Measurements from ENCODE around the gene PRKCE.
A peak's percentile ranks its signal among the peaks of the same experiment; 100 is the strongest.

The PRKCE gene

GRCh38 chr2:45759310-45759851 lies 107.9 kb downstream of the PRKCE start:
- DNase-seq = peak; percentile 11

GRCh38 chr2:45761635-45762034 lies 110.2 kb downstream of the PRKCE start:
- no peak for DNase-seq

GRCh38 chr2:45763255-45763654 lies 111.8 kb downstream of the PRKCE start:
- DNase-seq = no peak

- no peak for DNase-seq
Measured at GRCh38 chr2:45763797-45764196, 112.3 kb downstream of the PRKCE start.

GRCh38 chr2:45765007-45765727 lies 113.7 kb downstream of the PRKCE start:
- DNase-seq = no peak

- DNase-seq = peak; percentile 74
Measured at GRCh38 chr2:45765728-45766254, 114.3 kb downstream of the PRKCE start.

GRCh38 chr2:45768208-45768607 lies 116.7 kb downstream of the PRKCE start:
- DNase-seq = no peak

GRCh38 chr2:45769056-45769455 lies 117.6 kb downstream of the PRKCE start:
- no peak for DNase-seq

GRCh38 chr2:45769854-45770576 lies 118.5 kb downstream of the PRKCE start:
- DNase-seq = no peak

- no peak for DNase-seq
Measured at GRCh38 chr2:45770811-45771210, 119.3 kb downstream of the PRKCE start.

- DNase-seq = peak; percentile 55
Measured at GRCh38 chr2:45771261-45771660, 119.8 kb downstream of the PRKCE start.

GRCh38 chr2:45772038-45772437 lies 120.6 kb downstream of the PRKCE start:
- DNase-seq = no peak

- no peak for DNase-seq
Measured at GRCh38 chr2:45773909-45774308, 122.4 kb downstream of the PRKCE start.

- no peak for DNase-seq
Measured at GRCh38 chr2:45774688-45775244, 123.3 kb downstream of the PRKCE start.

GRCh38 chr2:45776160-45776955 lies 124.9 kb downstream of the PRKCE start:
- no peak for DNase-seq

- no peak for DNase-seq
Measured at GRCh38 chr2:45777996-45778719, 126.7 kb downstream of the PRKCE start.

GRCh38 chr2:45778720-45779171 lies 127.3 kb downstream of the PRKCE start:
- DNase-seq = no peak

GRCh38 chr2:45780541-45781463 lies 129.3 kb downstream of the PRKCE start:
- no peak for DNase-seq

GRCh38 chr2:45781464-45781811 lies 130.0 kb downstream of the PRKCE start:
- no peak for DNase-seq

- no peak for DNase-seq
Measured at GRCh38 chr2:45782436-45782835, 131.0 kb downstream of the PRKCE start.

GRCh38 chr2:45782986-45783385 lies 131.5 kb downstream of the PRKCE start:
- DNase-seq = no peak

Measured in NCI-H446 treated with DMSO at 0.1 percent for 48 hours (cell line).